HG03520 (cell line): ENCODE results near the gene TTC16.
"Not testable (repeated sequence)": the region's sequence is repeated elsewhere in the genome, so short reads cannot be mapped to it uniquely, and the experiment has no call there.

Experiments
- ATAC-seq: cut with Tn5 transposase; IDR thresholded peaks from one replicate; pipeline ENCODE4 v1.9.1; 2021; ENCODE audit warnings: mild to moderate bottlenecking, moderate library complexity; ENCODE audit not compliant: unreplicated experiment

Gene TTC16

DNA sequence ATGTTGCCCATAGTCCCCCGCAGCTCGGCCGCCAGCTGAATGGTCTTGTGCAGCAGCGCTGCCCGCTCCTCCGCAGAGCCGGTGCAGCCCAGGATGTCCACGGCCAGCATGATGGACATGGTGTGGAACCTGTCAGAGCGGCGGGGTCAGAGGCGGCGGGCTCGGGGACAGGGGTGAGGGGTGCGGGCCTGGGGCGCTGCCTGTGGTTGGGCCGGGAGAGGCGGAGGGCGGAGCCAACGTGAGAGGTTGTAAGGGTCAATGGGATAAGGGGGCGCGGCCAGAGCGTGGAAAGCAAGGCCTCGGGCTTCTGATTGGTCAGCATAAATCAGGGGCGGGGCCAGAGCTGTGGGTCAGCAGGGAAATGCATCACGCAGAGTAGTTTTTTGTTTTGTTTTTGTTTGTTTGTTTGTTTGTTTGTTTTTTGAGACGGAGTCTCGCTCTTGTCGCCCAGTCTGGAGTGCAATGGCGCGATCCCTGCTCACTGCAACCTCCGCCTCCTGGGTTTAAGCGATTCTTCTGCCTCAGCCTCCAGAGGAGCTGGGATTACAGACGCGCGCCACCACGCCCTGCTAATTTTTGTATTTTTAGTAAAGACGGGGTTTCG lies 26.1 kb downstream of the TTC16 start:
- no peak for ATAC-seq

DNA sequence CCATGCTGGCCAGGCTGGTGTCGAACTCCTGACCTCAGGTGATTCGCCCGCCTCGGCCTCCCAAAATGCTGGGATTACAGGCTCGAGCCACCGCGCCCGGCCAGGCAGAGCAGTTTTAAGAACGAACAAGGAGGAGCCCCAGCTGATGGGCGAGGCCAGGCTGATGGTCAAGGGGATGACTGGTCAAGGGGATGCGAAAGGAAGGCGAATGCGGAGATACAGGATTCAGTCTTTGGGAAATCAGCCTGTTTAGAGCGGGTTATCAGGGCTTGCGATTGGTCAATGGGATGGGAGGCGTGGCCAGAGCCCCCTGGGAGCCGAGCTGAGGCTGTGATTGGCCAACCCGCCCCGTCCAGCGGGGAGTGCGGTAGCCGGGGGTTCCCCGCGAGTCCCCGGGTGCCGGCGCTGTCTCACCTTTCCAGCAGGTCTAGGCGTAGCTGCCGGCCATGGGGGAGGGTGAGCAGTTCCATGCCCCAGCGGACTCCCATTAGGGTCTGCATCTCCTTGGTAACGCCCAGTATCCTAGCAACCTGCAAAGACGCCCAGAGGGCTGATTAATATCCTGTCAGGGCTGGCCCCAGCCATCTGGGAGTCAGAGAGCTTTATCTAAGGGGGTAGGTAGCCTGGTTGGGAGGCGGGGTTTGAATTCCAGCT lies 26.7 kb downstream of the TTC16 start:
- ATAC-seq: no peak

DNA sequence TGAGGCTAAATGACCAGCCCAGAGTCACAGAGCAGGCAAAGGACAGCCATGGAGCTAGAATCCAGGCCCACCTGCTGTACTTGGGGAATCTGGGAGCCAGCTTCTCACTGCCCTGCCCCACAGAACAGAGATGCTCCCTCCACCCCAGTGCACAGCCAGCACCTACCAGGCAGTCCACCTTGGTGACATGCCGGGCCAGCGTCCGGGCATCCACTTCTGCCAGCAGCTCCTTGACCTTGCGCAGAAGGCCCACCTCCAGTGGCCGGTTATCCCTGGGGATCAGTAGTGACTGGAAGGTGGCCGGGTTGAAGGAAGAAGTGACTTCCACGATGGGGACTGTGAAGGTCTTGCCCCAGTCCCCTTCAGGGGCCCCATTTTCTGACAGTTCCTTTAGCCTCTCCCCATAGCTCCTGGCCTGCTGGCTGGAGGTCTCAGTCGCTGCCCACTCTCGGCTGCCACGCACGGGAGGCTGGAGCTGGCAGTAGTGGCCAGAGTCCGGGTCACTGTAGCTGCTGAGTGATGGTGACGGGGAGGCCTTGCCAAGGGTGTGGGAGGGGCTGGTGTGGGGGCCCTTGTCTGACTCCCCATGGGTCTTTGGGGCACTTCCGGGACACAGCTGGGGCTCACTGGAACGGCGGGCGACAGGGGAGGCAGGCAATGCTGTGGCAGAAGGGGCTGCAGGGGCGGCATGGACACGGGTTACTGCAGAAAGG lies 28.7 kb downstream of the TTC16 start:
- no peak for ATAC-seq

DNA sequence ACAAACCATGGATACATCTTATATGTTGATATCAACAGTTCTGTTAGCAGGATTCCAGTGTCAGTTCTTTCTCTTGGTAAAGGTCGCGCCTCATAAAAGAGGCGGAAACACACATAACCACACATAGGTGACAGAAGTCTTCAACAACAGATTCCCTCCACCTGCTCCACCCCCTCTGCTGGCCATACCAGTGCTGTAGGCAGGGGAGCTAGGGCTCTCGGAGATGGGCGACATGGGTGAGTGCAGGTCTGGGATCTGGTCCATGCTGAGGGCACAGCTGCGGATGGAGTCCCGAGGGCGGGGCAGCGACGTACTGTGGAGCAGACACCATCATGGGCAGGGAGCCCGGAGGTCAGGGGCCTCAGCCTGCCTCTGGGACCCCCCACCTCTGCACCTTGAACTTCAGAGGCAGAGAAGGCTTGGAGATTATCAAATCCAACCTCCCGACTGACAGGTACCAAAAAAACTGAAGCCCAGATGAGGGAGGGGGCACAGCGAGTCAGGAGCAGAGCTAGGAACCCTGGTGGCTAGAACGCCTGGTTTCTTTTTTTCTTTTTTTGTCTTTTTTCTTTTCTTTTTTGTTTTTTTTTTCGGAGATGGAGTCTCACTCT lies 31.2 kb downstream of the TTC16 start:
- no peak for ATAC-seq

DNA sequence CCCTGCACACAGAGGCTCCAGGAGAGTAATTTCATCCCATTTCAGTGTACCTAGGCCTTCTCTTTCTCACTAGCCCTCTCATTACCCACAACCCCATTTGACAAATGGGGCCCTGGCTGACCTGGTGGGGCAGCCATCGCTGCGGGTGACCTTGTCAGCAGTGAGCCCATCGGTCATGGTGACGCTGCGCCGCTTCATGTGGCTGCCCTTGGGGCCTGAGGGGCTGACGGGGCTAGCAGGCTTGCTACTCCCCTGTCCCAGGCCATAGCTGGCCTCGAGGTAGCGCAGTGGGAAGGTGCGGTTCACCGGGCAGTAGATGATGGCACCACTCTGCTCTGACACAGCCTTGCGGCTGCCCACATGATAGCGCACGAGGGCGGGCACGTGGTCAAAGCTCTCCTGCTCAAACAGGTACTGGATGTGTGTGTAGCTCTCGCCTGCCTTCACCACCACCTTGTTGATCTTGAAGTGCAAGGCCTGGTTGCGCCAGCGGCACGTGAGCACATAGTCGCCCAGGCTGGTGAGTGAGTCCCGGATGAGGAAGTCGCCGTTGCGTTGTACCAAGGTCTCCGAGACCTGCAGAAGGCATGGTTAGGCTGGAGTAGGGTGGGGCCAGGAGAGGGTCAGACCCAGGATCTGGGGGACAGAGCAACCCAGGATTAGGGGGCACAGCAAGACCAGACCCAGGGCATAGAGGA lies 33.4 kb downstream of the TTC16 start:
- no peak for ATAC-seq

DNA sequence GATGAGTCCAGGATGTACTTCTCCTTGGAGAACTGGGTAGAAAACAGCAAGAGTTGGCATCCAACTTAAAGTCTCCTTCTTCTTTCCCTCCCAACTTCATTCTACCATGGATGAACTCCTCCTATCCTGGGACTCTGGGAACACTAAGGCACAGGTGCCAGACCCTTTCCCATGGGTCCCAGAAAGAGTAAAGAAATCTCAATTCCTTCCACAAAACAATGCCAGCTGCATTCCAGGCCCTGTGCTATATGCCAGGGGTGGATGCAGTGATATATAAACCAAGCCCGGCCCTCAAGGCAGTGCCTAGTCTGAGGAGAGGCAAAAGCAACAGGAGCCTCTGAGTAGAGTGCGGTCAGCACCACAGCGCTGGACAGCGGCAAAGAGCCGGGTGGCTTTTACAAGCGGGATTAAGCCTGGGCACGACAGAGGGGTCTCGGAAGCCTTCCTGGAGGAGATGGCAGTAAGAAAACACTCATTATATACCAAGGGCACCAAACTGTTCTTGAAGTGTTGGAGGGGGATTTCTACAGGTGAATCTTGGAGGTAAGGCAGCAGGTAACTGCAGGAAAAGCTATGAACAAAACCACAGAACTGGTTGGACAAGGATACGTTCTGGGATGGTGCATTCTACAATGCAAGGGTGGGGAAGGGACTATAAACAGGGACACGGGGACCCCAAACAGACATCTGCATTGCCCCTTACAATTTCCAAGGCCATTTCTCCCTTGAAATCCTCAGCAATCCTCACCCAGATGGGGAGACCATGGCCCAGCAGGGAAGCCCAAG lies 35.6 kb downstream of the TTC16 start:
- ATAC-seq: no peak

DNA sequence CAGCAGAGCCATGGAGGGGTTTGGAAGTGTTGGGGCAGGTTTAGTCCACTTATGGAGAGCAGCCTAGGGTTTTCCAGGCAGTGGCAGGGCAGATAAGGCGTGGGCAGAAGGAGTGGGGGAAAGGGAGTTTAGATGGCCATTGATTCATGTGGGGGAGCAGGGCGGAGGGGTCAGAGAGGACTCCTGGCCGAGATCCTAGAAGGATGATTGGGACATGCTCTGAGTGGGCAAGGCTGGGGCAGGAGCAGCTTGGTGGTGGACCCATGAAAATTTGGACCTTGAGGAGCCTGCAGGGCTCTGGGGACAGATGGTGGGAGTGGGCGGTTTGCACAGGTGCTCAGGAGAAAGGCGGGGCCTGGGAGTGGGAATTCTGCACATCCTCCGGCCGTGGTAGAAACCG lies 37.3 kb downstream of the TTC16 start:
- ATAC-seq: no peak

DNA sequence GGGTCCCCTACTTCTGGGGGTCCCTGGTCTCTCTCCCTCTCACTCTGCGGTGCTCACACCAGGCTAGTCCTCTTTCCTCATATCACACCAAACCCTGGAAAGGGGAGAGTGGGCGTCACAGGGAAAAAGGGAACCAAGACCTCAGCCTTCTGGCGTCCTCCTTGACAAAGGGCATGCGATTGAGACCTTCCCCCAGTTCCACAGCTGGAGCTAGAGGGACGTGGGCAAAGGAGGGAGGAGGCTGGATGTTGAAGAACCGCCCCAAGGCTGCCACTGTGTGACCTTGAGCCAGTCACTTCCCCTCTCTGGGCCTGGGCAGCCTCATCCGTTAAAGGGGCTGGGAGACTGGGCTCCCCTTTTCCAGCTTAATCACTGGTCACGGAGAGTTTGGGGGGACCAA lies 37.7 kb downstream of the TTC16 start:
- no peak for ATAC-seq

DNA sequence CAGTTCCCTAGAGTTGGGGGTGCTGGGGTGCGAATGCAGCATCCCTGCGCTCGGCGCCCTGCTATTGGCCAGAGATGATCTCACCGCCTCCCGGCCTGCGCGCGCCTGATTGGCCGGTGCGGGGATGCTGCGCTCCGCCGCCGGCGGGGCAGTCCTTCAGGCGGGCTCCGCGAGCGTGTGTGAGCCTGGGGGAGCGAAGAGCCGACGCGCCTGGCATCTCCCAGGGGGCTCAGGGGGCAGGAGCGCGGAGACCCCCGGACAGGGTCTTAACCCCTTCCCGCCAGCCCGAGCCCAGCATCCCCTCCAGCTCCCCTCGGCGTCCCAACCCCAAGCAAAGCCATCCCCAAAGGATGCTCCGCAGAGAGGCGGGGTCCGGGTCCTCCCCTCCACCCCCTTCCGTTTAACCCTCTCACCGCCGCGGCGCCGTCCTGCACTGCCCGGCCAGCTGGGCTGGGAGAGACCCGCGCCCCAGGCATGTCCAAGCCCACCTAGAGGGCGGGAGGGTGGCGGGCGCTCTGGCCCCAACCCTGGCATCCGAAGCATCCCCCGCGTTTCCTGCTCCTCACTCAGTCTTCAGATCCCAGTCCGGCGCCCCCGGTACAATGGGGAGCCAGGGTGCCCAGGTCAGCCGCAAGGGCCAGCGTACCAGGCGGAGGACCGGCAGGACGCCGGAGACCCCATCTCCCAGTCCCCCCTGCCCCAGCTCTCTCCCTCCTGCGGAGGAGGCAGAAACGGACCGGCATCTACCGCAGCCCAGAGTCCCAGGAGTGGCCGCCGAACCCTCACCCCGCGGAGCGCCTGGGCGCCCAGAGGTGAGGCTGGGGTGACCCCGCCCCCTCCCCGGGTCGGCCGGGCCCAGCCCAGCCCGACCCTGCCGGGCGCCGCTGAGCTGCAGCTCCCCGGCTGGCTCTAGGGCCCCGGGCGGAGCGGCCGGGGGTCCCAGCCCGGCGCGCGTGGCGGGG lies 38.5 kb downstream of the TTC16 start:
- ATAC-seq: no peak

DNA sequence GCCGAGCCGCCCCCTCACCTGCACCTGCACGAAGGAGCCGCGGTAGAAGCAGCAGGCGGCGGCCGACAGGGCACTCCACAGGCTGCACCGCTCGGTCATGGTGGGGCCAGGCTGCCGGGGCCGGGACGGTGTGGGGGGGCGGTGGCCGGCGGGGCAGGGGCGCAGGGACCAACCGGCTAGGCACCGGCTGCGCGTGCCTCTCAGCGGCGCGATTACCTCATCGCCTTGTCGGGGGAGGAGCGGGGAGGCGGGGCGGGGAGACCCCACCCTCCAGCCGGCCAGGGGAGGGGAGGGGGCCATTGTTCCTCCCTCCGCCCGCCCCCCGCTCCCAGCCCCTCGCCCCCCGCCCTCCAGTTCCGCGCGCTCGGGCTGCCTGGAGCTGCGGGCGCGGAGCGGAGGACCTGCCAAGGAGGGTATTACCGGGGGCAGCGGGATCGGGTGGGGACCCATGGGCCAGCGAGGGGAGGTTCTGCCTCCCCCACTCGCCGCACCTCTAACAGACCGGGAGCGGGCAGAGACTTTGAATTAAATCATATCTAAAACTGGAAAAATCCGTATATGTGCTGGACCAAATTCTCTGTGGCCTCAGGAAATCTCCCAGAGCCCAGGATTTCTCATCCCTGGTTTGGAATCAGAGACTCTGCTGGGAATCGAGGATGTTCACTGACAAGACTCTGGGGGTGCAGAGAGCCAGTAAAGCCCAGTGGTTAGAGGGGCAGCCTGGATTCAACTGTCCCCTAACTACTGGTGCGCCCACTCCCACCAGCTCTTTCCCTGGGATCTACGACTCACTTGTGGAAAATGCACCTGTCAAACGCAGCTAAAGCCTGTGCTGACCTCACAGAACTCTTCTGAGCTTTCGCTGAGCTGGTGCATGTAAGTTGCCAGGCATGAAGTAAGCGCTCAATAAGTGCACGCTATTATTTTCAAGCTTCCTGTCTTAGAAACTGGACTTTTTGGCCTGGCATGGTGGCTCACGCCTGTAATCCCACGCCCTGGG lies 39.5 kb downstream of the TTC16 start:
- no peak for ATAC-seq

DNA sequence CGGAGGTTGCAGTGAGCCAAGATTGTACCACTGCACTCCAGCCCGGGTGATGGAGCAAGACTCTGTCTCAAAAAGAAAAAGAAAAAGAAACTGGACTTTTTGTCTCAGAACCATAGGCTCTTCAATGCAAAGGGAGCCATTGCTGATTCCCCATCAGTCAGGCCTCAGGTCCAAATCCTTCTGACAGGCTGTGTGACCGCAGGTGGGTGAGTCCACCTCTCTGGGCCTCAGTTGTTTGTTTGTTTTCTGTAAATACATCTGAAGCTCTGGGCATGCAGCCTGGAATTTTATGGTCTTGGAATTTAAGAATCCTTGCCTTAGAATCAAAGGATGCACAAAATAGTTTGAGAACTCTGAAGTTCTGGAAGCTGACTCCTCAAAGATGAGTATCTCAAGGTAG lies 40.4 kb downstream of the TTC16 start:
- no peak for ATAC-seq

DNA sequence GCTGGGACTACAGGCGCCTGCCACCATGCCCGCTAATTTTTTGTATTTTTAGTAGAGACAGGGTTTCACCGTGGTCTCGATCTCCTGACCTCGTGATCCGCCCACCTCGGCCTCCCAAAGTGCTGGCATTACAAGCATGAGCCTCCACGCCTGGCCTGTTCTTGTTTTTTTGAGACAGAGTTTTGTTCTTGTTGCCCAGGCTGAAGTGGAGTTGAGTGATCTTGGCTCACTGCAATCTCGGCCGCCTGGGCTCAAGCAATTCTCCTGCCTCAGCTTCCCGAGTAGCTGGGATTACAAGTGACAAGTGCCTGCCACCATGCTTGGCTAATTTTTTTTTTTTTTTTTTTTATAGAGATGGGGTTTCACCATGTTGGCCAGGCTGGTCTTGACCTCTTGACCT lies 40.9 kb downstream of the TTC16 start:
- ATAC-seq: not testable (repeated sequence)

DNA sequence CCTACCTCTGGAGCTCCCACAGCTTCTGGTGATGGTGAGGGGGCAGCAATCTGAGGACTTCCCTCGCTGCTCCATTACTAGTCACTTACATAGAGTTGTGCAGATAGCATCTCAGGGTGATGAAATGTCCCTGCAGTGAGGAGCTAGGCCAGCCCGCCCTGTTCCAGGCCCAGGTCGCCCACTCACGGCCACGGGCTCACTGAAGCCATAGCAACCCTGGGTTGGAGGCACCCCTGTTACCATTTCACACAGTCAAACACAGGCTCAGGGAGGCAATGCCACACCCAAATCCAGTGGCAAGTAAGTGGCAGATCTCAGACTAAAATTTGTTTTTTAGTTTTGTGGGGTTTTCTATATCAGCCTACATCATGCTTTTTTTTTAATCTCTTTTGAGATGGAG lies 43.0 kb downstream of the TTC16 start:
- ATAC-seq: no peak

DNA sequence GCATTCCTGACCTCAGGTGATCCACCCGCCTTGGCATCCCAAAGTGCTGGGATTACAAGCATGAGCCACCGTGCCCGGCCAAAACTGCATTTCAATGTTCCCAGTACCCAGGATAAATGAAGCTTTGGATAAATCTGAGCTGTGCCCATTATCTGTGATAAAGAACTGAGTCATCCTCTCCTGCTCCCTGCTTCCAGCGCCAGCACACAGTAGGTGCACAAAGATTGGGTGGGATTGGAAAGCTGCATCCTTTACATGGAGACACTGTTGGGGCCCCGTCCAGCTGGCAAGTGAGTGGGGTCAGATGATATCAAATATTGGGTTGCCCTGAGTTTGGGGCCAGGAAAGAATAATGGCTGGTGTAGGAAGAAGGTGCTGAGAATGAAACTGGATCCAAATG lies 45.2 kb downstream of the TTC16 start:
- no peak for ATAC-seq

DNA sequence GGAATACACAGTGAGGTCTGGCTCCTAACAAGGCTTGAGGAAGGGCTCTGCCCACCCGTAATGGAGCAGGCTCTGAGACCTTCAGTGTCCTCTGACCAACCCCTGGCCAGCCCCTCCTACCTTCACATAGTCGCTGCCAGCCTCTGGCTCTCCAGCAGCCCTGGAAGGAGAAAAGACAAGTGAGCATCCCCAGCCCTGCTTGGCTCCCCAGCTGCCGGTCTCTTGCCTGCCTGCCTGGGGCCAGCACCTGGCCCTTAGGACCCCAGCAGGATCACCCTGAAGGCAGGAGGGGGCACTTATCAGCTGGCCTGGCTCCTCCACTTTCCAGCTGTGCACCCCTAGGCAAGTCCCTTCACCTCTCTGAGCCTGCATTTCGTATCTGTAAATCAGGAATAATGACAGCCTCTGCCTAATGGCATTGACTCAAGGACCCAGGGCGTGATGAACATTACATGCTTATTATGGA lies 45.6 kb downstream of the TTC16 start:
- no peak for ATAC-seq

DNA sequence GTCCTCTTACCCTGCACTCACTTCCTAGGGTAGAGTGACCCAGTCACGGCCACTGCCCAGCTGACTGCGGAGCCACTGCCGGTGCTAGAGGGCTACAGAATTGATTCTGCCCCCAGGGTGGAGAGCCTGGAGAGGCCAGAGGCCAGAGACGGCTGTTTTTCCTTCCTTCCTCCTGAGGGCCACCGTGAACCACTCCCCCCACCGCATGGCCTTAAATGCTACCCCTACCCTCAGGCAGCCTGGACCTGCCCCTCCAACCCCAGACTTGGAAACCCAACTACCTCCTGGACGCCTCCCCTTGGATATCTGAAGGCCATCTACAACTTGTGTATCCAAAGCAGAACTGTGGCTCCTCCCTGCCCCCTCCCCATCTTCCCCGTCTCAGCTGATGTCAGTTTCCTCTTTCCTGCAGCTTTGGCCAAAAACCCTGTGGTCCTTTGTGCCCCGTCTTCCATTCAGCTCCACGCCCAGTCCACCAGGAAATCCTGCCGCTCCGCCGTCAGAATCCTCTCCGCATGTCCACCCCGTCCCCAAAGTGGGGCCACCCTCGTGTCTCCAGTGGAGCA lies 46.3 kb downstream of the TTC16 start:
- no peak for ATAC-seq

DNA sequence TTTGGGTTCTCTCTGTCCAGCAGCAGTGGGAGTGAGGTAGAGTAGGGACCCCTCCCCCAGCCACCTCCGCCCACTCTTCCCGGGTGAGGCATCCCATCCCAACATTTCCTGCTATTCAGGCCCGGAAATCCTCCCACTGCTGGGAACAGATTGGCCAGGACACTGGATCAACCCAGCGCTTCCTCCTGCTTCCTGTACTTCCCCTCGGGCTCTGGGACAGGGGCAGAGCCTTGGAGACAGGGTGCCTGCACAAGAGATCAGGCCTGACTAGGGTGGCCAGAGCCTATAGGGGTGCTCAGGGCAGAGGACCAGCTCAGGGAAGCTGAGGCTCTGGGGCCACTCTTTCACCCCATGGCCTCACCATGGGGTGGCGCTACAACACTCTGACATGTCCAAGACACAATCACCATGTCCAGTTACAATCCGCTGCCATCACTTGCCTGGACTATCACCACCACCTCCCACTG lies 48.1 kb downstream of the TTC16 start:
- no peak for ATAC-seq

DNA sequence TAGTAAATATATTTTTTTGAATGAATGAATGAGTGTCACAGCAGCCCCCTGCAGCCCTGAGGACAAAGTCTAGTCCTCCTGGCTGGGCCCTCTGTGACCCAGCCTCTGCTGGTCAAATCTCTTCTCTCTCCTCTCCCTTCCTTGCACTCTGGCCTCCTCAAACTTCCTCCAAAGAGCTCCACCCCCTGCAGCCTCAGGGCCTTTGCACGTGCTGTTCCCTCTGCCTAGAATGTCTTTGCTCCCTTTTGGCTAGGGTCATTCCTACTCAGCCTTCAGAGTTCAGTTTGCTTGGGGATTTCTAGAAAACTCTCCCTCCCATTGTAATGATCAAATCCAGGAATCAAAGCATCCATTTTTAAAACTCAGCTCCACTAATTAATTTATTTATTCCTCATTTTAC lies 49.5 kb downstream of the TTC16 start:
- ATAC-seq: no peak
